ENCODE measurements around the gene TAS2R20. TPM values are rescaled to one million over a fixed set of nuclear protein-coding genes. Genes with fewer than 3 reads are reported as not detected.

TAS2R20 gene
- total and polyA plus RNA-seq, 9 donors = 0.39 to 5.0 (median 1.9) TPM

GRCh38 chr12:11014234-11014633 lies 16.1 kb upstream of the TAS2R20 start:
- Histone ChIP-seq H3K27ac (no peak overlapping the region), H3K27me3 (no peaks in the 10 kb centered on the region), H3K4me1 (ENCODE audit: insufficient read depth) (no peaks in the 10 kb centered on the region), H3K36me3 (no peaks in the 10 kb centered on the region), H3K4me3 (no peak overlapping the region), H3K9me3 (no peaks in the 10 kb centered on the region)
- DNase-seq = no peak
- TF ChIP-seq CTCF (IDR thresholded peaks at IDR 0.05) = no peak
- TF ChIP-seq POLR2A (IDR thresholded peaks at IDR 0.05) = no peak
- no peak for TF ChIP-seq EP300 (IDR thresholded peaks at IDR 0.05)
- intact Hi-C loops (cut with DNase I) = no loop called here

GRCh38 chr12:11007608-11008007 lies 9.5 kb upstream of the TAS2R20 start:
- H3K27me3 ChIP-seq = no peaks in the 10 kb centered on the region
- H3K4me1 ChIP-seq (ENCODE audit: insufficient read depth) = no peaks in the 10 kb centered on the region
- 94 to 96% (median 95%) methylated on average over 1 of the region's 1 CpG for WGBS, 3 donors
- TF ChIP-seq POLR2A (IDR thresholded peaks at IDR 0.05) = no peak
- no peak for TF ChIP-seq CTCF (IDR thresholded peaks at IDR 0.05)
- TF ChIP-seq EP300 (IDR thresholded peaks at IDR 0.05) = no peak
- no peak for DNase-seq
- intact Hi-C loops (cut with DNase I) = no loop called here
- H3K36me3 ChIP-seq = no peaks in the 10 kb centered on the region
- H3K4me3 ChIP-seq = no peak overlapping the region
- no peak overlapping the region for H3K27ac ChIP-seq
- H3K9me3 ChIP-seq = no peaks in the 10 kb centered on the region

DNA sequence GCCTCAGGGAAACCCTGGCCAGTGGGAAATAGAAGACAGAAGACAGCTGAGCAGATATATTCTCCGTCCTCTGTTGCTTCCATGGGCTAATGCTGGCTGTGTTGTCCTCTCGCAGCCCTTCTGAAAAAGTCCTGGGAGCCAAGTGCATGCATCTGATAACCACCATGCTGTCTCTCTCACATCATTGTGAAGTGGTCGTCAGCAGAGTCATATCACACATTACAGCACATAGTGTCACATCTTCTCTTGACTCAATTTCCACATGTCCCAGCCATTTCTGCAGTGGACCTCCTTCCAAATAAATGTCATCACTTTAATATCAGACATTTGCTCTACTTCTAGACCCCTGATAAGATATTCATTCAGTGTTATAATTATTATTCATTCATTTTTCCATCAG lies 3.8 kb downstream of the TAS2R20 start:
- H3K4me3 ChIP-seq = no peak overlapping the region
- H3K27ac ChIP-seq = no peak overlapping the region
- H3K36me3 ChIP-seq = no peaks in the 10 kb centered on the region
- intact Hi-C loops (cut with DNase I) = no loop called here
- DNase-seq = no peak
- TF ChIP-seq EP300 (IDR thresholded peaks at IDR 0.05) (no peak), CTCF (IDR thresholded peaks at IDR 0.05) (no peak), POLR2A (IDR thresholded peaks at IDR 0.05) (no peak)
- no peaks in the 10 kb centered on the region for H3K9me3 ChIP-seq
- WGBS, 3 donors = 95 to 97% (median 96%) methylated on average over 3 of the region's 3 CpGs
- no peaks in the 10 kb centered on the region for H3K4me1 ChIP-seq (ENCODE audit: insufficient read depth)
- H3K27me3 ChIP-seq = no peaks in the 10 kb centered on the region

DNA sequence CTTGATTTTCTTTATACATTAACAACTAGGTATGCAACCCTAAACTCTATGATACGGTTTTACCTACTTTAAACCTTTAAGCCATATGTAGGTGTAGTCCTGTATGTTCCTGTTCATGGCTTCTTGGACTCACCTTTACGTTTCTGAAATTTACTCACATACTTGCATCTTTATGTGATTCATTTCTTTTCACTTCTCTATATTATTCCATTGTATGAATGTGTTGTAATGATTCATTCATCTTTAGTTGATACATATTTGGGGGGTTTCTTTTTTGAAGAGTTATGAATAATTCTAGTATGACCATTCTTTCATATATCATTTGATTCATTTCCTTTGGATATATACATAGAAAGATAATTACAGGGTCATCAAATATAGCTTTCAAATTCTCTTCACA lies 9.0 kb downstream of the TAS2R20 start:
- TF ChIP-seq POLR2A (IDR thresholded peaks at IDR 0.05) = no peak
- Histone ChIP-seq H3K4me3 (no peak overlapping the region), H3K27me3 (no peaks in the 10 kb centered on the region), H3K36me3 (no peaks in the 10 kb centered on the region), H3K27ac (no peak overlapping the region), H3K9me3 (no peaks in the 10 kb centered on the region), H3K4me1 (ENCODE audit: insufficient read depth) (no peaks in the 10 kb centered on the region)
- no peak for DNase-seq
- 89 to 96% (median 94%) methylated on average over 2 of the region's 2 CpGs for WGBS, 3 donors
- intact Hi-C loops (cut with DNase I) = no loop called here

DNA sequence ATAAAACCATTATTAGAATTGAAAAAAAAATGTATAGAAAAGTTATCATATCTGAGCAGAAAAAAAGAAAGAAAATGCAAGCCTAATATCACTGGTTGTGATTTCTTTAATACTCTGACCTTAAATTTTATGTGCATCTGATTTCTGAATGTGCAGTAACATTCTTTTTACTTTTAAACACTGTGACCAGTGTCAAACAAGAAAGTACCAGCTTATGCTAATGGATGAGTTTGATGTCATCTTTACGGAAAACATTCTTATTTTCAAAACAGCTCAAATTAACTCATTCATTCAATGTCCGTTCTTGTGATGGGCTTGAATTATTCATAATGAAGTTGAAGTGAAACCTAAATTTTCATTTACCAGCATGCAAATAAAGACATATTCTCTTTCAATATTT lies 11.3 kb downstream of the TAS2R20 start, which contains the start of gene TAS2R50:
Gene TAS2R50 (minus strand): TSS at position 101 of the 400 bp plus-strand sequence. CDS start 52 bp downstream, at position 49.
- Histone ChIP-seq H3K4me3 (no peak within 1 kb of the TSS), H3K9me3 (no peaks in the 10 kb centered on the region), H3K27ac (no peak within 1 kb of the TSS), H3K27me3 (no peaks in the 10 kb centered on the region), H3K36me3 (no peaks in the 10 kb centered on the region), H3K4me1 (ENCODE audit: insufficient read depth) (no peaks in the 10 kb centered on the region)
- intact Hi-C loops (cut with DNase I) = no loop called here
- WGBS, 3 donors = 44 to 48% (median 46%) methylated on average over 2 of the region's 2 CpGs
- TF ChIP-seq CTCF (IDR thresholded peaks at IDR 0.05) = no peak
- TF ChIP-seq POLR2A (IDR thresholded peaks at IDR 0.05) = no peak
- no peak for TF ChIP-seq EP300 (IDR thresholded peaks at IDR 0.05)
- no peak for DNase-seq
